NCI-H510A (cell line): ENCODE data around the gene RAP1GAP.
"Not testable (repeated sequence)": the region's sequence is repeated elsewhere in the genome, so short reads cannot be mapped to it uniquely, and the experiment has no call there.

Source experiments
- DNase-seq: peaks from one replicate; lab custom pipeline; 2025; lab: John Stamatoyannopoulos, UW

RAP1GAP gene

GRCh38 chr1:21644348-21644747 is 24.8 kb downstream of the RAP1GAP start:
- DNase-seq: no peak

GRCh38 chr1:21643624-21644023 is 25.5 kb downstream of the RAP1GAP start:
- DNase-seq: no peak

GRCh38 chr1:21641967-21642739 is 27.0 kb downstream of the RAP1GAP start:
- no peak for DNase-seq

GRCh38 chr1:21641537-21641936 is 27.6 kb downstream of the RAP1GAP start:
- no peak for DNase-seq

- DNase-seq: no peak
These were observed 28.1 kb downstream of the RAP1GAP start for GRCh38 chr1:21641076-21641475.

GRCh38 chr1:21640653-21641052 is 28.5 kb downstream of the RAP1GAP start:
- no peak for DNase-seq

GRCh38 chr1:21639594-21640041 is 29.5 kb downstream of the RAP1GAP start:
- DNase-seq: no peak

- no peak for DNase-seq
These were observed 30.4 kb downstream of the RAP1GAP start for GRCh38 chr1:21638531-21639341.

GRCh38 chr1:21637514-21637913 is 31.6 kb downstream of the RAP1GAP start:
- DNase-seq: no peak

GRCh38 chr1:21636029-21636428 is 33.1 kb downstream of the RAP1GAP start:
- no peak for DNase-seq

GRCh38 chr1:21634806-21635535 is 34.2 kb downstream of the RAP1GAP start:
- no peak for DNase-seq

GRCh38 chr1:21633992-21634805 is 35.0 kb downstream of the RAP1GAP start:
- DNase-seq: no peak

GRCh38 chr1:21633141-21633755 is 35.9 kb downstream of the RAP1GAP start:
- no peak for DNase-seq

- DNase-seq: no peak
These were observed 36.9 kb downstream of the RAP1GAP start for GRCh38 chr1:21631944-21632887.

- not testable (repeated sequence) for DNase-seq
These were observed 37.6 kb downstream of the RAP1GAP start for GRCh38 chr1:21631590-21631943.

GRCh38 chr1:21630571-21631343 is 38.4 kb downstream of the RAP1GAP start:
- DNase-seq: no peak

- no peak for DNase-seq
These were observed 39.2 kb downstream of the RAP1GAP start for GRCh38 chr1:21629971-21630370.

GRCh38 chr1:21628798-21629393 is 40.3 kb downstream of the RAP1GAP start:
- no peak for DNase-seq

GRCh38 chr1:21626921-21627339 is 42.2 kb downstream of the RAP1GAP start:
- DNase-seq: no peak
